ENCODE measurements around the gene JUP.

JUP gene

GRCh38 chr17:41711669-41712400 lies 74.7 kb downstream of the JUP start, which contains the start of gene GAST:
Gene GAST (plus strand): TSS chr17:41712331. CDS start chr17:41715437, 3,106 bp downstream.
- no peaks in the 10 kb centered on the region for H3K36me3 ChIP-seq (ENCODE audit: low read length)
- H3K27me3 ChIP-seq (ENCODE audit: low read length): no peaks in the 10 kb centered on the region
- no peaks in the 10 kb centered on the region for H3K79me2 ChIP-seq (ENCODE audit: insufficient read depth, low read length)
- H4K20me1 ChIP-seq (ENCODE audit: low read depth, low read length): no peaks in the 10 kb centered on the region
- no peaks in the 10 kb centered on the region for H3F3A ChIP-seq (ENCODE audit: insufficient read depth)
- no peak within 1 kb of the TSS for H3K27ac ChIP-seq (ENCODE audit: low read depth, low read length)
- no peaks in the 10 kb centered on the region for H3K9me3 ChIP-seq (ENCODE audit: insufficient read depth, low read length)
- no peaks in the 10 kb centered on the region for H3K9me2 ChIP-seq (replicated peaks; ENCODE audit: insufficient read depth, low read length)
- H2AFZ ChIP-seq (ENCODE audit: low read depth, low read length, severe bottlenecking): no peak within 1 kb of the TSS
- TF ChIP-seq EZH2phosphoT487 (conservative IDR thresholded peaks at IDR 0.05; ENCODE audit: low read length): no peak
- TF ChIP-seq, protein P1, sequence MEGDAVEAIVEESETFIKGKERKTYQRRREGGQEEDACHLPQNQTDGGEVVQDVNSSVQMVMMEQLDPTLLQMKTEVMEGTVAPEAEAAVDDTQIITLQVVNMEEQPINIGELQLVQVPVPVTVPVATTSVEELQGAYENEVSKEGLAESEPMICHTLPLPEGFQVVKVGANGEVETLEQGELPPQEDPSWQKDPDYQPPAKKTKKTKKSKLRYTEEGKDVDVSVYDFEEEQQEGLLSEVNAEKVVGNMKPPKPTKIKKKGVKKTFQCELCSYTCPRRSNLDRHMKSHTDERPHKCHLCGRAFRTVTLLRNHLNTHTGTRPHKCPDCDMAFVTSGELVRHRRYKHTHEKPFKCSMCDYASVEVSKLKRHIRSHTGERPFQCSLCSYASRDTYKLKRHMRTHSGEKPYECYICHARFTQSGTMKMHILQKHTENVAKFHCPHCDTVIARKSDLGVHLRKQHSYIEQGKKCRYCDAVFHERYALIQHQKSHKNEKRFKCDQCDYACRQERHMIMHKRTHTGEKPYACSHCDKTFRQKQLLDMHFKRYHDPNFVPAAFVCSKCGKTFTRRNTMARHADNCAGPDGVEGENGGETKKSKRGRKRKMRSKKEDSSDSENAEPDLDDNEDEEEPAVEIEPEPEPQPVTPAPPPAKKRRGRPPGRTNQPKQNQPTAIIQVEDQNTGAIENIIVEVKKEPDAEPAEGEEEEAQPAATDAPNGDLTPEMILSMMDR (IDR thresholded peaks at IDR 0.05; ENCODE audit: insufficient read depth, low read length, poor library complexity, severe bottlenecking): no peak
- no peak within 1 kb of the TSS for H3K4me3 ChIP-seq (ENCODE audit: insufficient read depth, low read length, poor library complexity, severe bottlenecking)
- H3K4me2 ChIP-seq (ENCODE audit: low read depth, low read length, poor library complexity, severe bottlenecking): no peak within 1 kb of the TSS
- H3K9ac ChIP-seq (ENCODE audit: low read length): no peak within 1 kb of the TSS

GRCh38 chr17:41710472-41711090 lies 75.9 kb downstream of the JUP start:
- H3K36me3 ChIP-seq (ENCODE audit: low read length): no peaks in the 10 kb centered on the region
- no peaks in the 10 kb centered on the region for H3F3A ChIP-seq (ENCODE audit: insufficient read depth)
- no peak overlapping the region for H2AFZ ChIP-seq (ENCODE audit: low read depth, low read length, severe bottlenecking)
- H3K9me3 ChIP-seq (ENCODE audit: insufficient read depth, low read length): no peaks in the 10 kb centered on the region
- no peaks in the 10 kb centered on the region for H3K9me2 ChIP-seq (replicated peaks; ENCODE audit: insufficient read depth, low read length)
- no peaks in the 10 kb centered on the region for H4K20me1 ChIP-seq (ENCODE audit: low read depth, low read length)
- H3K27ac ChIP-seq (ENCODE audit: low read depth, low read length): no peak overlapping the region
- no peaks in the 10 kb centered on the region for H3K27me3 ChIP-seq (ENCODE audit: low read length)
- no peak overlapping the region for H3K4me2 ChIP-seq (ENCODE audit: low read depth, low read length, poor library complexity, severe bottlenecking)
- H3K9ac ChIP-seq (ENCODE audit: low read length): no peak overlapping the region
- H3K4me3 ChIP-seq (ENCODE audit: insufficient read depth, low read length, poor library complexity, severe bottlenecking): no peak overlapping the region
- TF ChIP-seq, protein P1 (IDR thresholded peaks at IDR 0.05; ENCODE audit: insufficient read depth, low read length, poor library complexity, severe bottlenecking): no peak
- TF ChIP-seq EZH2phosphoT487 (conservative IDR thresholded peaks at IDR 0.05; ENCODE audit: low read length): no peak
- H3K79me2 ChIP-seq (ENCODE audit: insufficient read depth, low read length): no peaks in the 10 kb centered on the region

GRCh38 chr17:41707803-41708669 lies 78.5 kb downstream of the JUP start:
- H3K27ac ChIP-seq (ENCODE audit: low read depth, low read length): no peak overlapping the region
- no peak for TF ChIP-seq EZH2phosphoT487 (conservative IDR thresholded peaks at IDR 0.05; ENCODE audit: low read length)
- TF ChIP-seq, protein P1 (IDR thresholded peaks at IDR 0.05; ENCODE audit: insufficient read depth, low read length, poor library complexity, severe bottlenecking): no peak

More at GRCh38 chr17:41707803-41708669, 78.5 kb downstream of the JUP start:
- H3K36me3 ChIP-seq (ENCODE audit: low read length): no peaks in the 10 kb centered on the region
- no peak overlapping the region for H3K4me3 ChIP-seq (ENCODE audit: insufficient read depth, low read length, poor library complexity, severe bottlenecking)
- no peak overlapping the region for H3K4me2 ChIP-seq (ENCODE audit: low read depth, low read length, poor library complexity, severe bottlenecking)
- H3K9me2 ChIP-seq (replicated peaks; ENCODE audit: insufficient read depth, low read length): no peaks in the 10 kb centered on the region
- H4K20me1 ChIP-seq (ENCODE audit: low read depth, low read length): no peaks in the 10 kb centered on the region
- H3K9ac ChIP-seq (ENCODE audit: low read length): no peak overlapping the region
- no peak overlapping the region for H2AFZ ChIP-seq (ENCODE audit: low read depth, low read length, severe bottlenecking)
- no peaks in the 10 kb centered on the region for H3F3A ChIP-seq (ENCODE audit: insufficient read depth)
- H3K27me3 ChIP-seq (ENCODE audit: low read length): no peaks in the 10 kb centered on the region
- H3K9me3 ChIP-seq (ENCODE audit: insufficient read depth, low read length): no peaks in the 10 kb centered on the region
- H3K79me2 ChIP-seq (ENCODE audit: insufficient read depth, low read length): no peaks in the 10 kb centered on the region

Data from SU-DHL-6 (cell line).